Fibroblast of pulmonary artery (primary cell): ENCODE data around the gene KCTD11.

Experiments
- DNase-seq: peaks from one replicate; pipeline ENCODE4 v3.0.0-alpha.2; 2010; ENCODE audit warnings: low read depth
- H3K4me3 ChIP-seq: replicated peaks from 2 replicates; pipeline ENCODE4 v1.5.1; 2011; ENCODE audit warnings: low read depth, mild to moderate bottlenecking, control low read depth, low read length, moderate library complexity
- TF ChIP-seq, protein P1 (sequence below): IDR thresholded peaks from 2 replicates; pipeline ENCODE4 v1.5.1; 2011; ENCODE audit warnings: mild to moderate bottlenecking, control low read depth, low read length, inconsistent platforms; ENCODE audit errors: missing control alignments

KCTD11 gene

DNA sequence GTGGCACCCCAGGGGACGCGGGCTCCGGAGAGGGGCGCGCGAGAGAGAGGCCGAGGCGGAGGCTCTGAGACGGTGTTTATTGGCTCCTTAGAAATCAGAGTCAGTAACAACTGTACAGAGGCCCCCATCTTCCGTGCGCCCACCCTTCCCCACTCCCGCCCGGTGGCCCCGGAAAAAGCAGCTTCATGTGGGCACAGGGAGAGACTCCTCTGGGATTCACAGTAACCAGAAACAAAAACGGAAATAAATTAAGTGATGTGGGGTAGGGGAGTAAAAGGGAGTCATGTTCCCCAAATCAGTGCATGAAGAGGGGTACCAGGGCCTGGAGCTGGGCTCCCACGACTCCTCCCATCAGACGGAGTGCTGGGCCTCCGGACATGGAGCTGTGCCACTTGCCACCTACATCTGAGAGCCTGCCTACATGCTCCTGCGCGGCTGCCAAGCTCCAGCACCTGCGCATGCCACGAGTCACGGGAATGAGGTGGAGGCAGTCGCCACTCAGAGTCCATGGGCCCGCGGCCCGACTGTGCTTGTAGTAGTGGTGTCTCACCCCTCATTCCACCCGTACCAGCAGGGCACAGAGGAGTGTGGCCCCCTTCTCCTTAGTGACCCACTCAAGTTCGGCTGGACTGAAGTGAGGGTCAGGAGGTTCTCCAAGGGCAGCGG is 36.3 kb upstream of the KCTD11 start:
- TF ChIP-seq, protein P1, sequence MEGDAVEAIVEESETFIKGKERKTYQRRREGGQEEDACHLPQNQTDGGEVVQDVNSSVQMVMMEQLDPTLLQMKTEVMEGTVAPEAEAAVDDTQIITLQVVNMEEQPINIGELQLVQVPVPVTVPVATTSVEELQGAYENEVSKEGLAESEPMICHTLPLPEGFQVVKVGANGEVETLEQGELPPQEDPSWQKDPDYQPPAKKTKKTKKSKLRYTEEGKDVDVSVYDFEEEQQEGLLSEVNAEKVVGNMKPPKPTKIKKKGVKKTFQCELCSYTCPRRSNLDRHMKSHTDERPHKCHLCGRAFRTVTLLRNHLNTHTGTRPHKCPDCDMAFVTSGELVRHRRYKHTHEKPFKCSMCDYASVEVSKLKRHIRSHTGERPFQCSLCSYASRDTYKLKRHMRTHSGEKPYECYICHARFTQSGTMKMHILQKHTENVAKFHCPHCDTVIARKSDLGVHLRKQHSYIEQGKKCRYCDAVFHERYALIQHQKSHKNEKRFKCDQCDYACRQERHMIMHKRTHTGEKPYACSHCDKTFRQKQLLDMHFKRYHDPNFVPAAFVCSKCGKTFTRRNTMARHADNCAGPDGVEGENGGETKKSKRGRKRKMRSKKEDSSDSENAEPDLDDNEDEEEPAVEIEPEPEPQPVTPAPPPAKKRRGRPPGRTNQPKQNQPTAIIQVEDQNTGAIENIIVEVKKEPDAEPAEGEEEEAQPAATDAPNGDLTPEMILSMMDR, result no peak
- DNase-seq, result no peak
- H3K4me3 ChIP-seq, result peak overlapping the region; percentile 82

DNA sequence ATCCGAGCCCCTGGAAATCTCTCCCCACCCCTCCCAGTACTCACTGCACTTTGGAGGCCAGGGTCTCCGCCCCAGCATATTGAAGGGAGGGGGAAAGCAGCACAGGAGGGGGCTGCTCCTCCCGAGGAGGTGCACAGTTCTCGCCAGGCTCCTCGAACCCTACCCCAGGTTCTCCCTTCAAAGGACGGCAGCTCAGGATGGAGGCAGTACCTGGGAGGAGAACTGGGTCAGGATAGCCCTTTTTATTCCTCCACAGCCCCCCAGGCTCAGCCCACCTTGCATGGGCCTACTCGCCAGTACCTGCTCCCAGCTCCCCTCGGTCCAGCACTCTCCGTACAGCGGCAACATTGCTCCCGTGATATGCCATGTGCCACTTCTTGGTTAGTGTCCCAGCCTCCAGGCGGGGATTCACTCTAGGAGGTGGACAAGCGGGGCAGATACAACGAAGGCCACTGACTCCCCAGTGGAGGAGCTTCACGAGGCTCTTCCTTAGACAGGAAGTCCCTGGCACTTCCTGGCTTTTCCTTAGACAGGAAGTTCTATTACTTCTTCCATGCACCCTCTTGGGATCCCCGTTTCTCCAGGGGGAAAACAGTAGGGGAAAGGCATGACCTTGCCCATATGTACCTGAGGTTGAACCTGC is 34.7 kb upstream of the KCTD11 start:
- H3K4me3 ChIP-seq, result no peak overlapping the region
- DNase-seq, result no peak
- TF ChIP-seq, protein P1, result no peak

DNA sequence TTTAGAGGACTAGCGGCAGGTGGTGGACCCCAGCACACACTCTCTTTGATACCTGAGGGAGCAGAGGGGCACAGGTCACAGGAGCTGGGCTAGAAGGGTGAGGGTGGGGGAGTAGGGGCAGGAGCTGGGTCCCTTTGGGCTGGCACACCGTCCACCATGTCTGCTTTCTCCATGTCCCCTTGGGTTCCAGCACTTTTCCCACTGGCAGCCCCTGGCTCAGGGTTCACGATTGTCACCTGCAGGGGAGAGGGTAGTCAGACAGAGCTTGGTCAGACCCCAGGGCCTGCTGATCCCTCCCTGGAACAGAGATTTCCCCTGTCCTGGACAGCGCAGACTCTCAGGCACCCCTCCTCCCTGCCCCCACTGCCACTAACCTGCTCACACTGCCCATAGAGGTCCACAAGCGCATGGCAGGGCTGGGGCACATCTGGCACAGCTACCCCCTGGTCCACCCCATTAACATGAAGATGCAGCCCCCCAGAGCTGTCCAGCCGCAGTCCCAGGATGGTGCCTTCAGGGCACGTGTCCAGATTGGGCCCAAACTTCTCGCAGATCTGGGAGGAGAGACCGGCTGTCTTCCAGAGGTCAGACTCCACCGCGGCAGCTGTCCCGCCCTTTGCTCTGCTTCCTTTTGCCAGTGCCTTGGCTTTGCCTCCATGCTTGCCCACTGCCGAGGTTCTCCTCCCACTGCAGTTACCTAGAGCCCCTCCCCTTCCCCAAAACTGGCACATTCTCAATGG is 33.7 kb upstream of the KCTD11 start:
- TF ChIP-seq, protein P1, result no peak
- no peak for DNase-seq
- H3K4me3 ChIP-seq, result no peak overlapping the region

DNA sequence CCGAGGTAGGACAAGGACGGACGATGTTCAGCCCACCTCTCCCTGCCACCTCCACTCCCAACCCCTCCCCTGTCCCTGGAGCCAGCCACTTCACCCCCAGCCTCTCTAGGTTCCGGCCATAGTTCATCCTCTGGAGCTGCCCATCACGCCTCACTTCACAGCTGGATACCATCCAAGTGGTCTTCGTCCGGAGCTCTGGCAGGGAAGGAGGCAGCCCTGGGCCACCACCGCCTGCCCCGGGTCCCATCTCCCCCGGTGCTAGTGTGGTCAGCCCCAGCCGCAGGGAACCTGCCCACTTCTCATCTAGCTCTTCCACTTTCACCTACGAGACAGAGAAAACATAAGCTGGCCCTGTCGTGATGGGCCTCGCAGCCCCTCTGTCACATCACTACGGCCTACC is 30.5 kb upstream of the KCTD11 start:
- no peak overlapping the region for H3K4me3 ChIP-seq
- DNase-seq, result no peak
- TF ChIP-seq, protein P1, result no peak

DNA sequence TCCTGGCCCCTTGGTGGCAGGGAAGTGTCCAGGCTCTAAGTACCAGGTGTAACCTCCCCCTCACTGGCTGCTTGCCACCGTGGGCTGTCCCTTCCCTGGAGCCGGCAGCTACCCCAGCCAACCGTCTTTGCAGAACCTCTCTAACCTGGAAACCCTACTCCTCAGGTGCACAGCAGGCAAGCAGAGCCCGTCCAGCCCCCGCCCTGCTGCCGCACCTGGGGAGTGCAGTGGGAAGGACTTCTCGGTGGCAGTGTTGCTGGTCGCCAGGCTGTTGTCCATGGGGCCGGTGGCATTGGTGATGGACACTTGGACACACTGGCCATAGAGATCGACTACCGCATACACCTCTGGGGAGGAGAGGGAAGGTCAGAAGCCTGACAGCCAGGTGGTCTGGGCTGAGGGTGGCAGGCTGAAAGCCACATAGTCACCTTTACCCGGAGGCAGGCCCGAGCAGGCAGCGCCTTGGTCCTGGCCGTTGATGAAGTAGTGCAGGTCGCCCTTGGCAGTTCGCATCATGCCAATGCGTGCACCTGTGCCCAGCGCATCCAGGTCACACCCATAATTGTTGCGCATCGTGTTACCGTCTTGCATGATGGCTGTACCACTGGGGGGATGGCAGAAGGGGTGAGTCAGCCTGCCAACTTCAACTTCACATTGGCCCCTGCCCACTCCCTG is 29.3 kb upstream of the KCTD11 start:
- TF ChIP-seq, protein P1, result no peak
- H3K4me3 ChIP-seq, result no peak overlapping the region
- DNase-seq, result no peak

DNA sequence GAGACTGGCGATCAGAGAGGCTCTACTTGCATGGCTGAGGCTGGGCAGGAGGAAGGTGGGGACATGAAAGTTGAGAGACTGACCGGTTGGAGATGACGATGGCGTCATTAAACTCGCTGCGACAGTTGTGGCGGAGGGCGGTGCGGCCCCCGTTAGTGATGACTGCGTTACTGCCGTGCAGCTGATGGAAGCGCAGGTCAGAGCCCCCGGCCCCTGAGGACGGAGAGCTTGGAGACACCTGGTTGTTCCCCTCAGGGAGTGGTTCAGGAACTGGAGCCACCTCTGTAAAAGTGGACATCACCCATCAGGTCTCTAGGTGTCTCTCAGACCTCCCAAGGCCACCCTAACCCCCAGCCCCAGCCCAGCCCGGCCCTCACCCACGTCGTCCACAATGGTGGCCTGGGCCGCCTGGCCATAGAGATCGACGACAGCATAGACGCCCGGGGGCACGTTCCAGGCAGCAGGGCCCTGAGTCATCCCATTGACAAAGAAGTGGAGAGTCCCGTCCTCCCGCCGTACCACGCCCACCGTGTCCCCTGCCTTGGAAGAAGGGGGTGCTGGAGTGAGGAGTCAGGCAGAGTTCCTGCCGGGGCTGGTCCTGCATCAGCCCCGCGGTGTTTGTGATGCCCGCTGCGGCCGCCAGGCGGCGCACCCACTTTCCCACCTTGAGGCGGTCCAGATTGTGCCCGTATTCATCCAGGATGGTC is 28.1 kb upstream of the KCTD11 start:
- H3K4me3 ChIP-seq, result no peak overlapping the region
- DNase-seq, result peak; percentile 46
- TF ChIP-seq, protein P1, result peak; percentile 92
